HepG2 (cell line): ENCODE measurements around the gene TTC39C. TPM values are rescaled to one million over a fixed set of nuclear protein-coding genes. Genes with fewer than 3 reads are reported as not detected.

Source experiments
- ATAD3A ChIP-seq: sonication (generic); formaldehyde crosslinking; IDR thresholded peaks from 2 replicates; pipeline ENCODE4 v1.4.0; 2020; ENCODE audit warnings: missing genetic modification reagents
- ESRRA ChIP-seq: sonication (generic); formaldehyde crosslinking; IDR thresholded peaks from 2 replicates; pipeline ENCODE4 v1.5.1; 2020; ENCODE audit warnings: mild to moderate bottlenecking, low read depth, missing genetic modification reagents
- FOXA1 ChIP-seq, 2 experiments: fragments of 450-650 bp in 1 of 2; sonication (generic) in 1 of 2; formaldehyde crosslinking in 1 of 2; IDR thresholded peaks; 2 replicates each; pipeline versions ENCODE4 v1.4.0 to v1.6.1; 2016 to 2020; ENCODE audit warnings: missing genetic modification reagents in 1 of 2
- FOXK2 ChIP-seq: fragments of 450-650 bp; IDR thresholded peaks from 2 replicates; pipeline ENCODE4 v1.6.1; 2016
- HDAC1 ChIP-seq: sonication (generic); formaldehyde crosslinking; IDR thresholded peaks from 2 replicates; pipeline ENCODE4 v1.5.1; 2020; ENCODE audit warnings: mild to moderate bottlenecking, missing genetic modification reagents
- HMG20B ChIP-seq: conservative IDR thresholded peaks from 2 replicates; pipeline ENCODE4 v1.6.1; 2016; ENCODE audit warnings: missing genetic modification reagents, missing compliant biosample characterization
- HOXA5 ChIP-seq: sonication (generic); formaldehyde crosslinking; IDR thresholded peaks from 2 replicates; pipeline ENCODE4 v1.4.0; 2020; ENCODE audit warnings: missing genetic modification reagents
- NFE2L1 ChIP-seq: sonication (generic); formaldehyde crosslinking; IDR thresholded peaks from 2 replicates; pipeline ENCODE4 v1.4.0; 2020; ENCODE audit warnings: missing genetic modification reagents, mild to moderate bottlenecking, borderline replicate concordance
- NFYB ChIP-seq: sonication (generic); formaldehyde crosslinking; IDR thresholded peaks from 2 replicates; pipeline ENCODE4 v1.4.0; 2020; ENCODE audit warnings: missing genetic modification reagents
- RAD51 ChIP-seq: fragments of 450-650 bp; IDR thresholded peaks from 2 replicates; pipeline ENCODE4 v1.6.1; 2016; ENCODE audit warnings: borderline replicate concordance
- RFXANK ChIP-seq: IDR thresholded peaks from 2 replicates; pipeline ENCODE4 v1.6.1; 2016
- SYNCRIP ChIP-seq: fragments of 200-400 bp; formaldehyde crosslinking; IDR thresholded peaks from 2 replicates; pipeline ENCODE4 v1.6.1; 2018; ENCODE audit warnings: mild to moderate bottlenecking, low read depth, low read length; ENCODE audit not compliant: insufficient read depth
- TCF7 ChIP-seq: sonication (generic); IDR thresholded peaks from 2 replicates; pipeline ENCODE4 v1.6.1; 2016; ENCODE audit warnings: antibody characterized with exemption, low read depth
- ZBTB1 ChIP-seq: sonication (generic); formaldehyde crosslinking; IDR thresholded peaks from 2 replicates; pipeline ENCODE4 v1.4.0; 2020; ENCODE audit warnings: missing genetic modification reagents, borderline replicate concordance
- ZIK1 ChIP-seq: sonication (generic); formaldehyde crosslinking; IDR thresholded peaks from 2 replicates; pipeline ENCODE4 v1.5.0; 2020; ENCODE audit warnings: mild to moderate bottlenecking, low read depth, missing genetic modification reagents, borderline replicate concordance
- ZNF383 ChIP-seq: sonication (generic); formaldehyde crosslinking; IDR thresholded peaks from 2 replicates; pipeline ENCODE4 v1.4.0; 2020; ENCODE audit warnings: missing genetic modification reagents, mild to moderate bottlenecking, borderline replicate concordance
- ZNF530 ChIP-seq: sonication (generic); formaldehyde crosslinking; IDR thresholded peaks from 2 replicates; pipeline ENCODE4 v1.5.0; 2020; ENCODE audit warnings: low read depth, mild to moderate bottlenecking, missing genetic modification reagents
- ZNF547 ChIP-seq: sonication (generic); formaldehyde crosslinking; IDR thresholded peaks from 2 replicates; pipeline ENCODE4 v1.5.1; 2020; ENCODE audit warnings: mild to moderate bottlenecking, missing genetic modification reagents
- ZNF790 ChIP-seq: sonication (generic); formaldehyde crosslinking; IDR thresholded peaks from 2 replicates; pipeline ENCODE4 v1.8.0; 2022; ENCODE audit warnings: missing genetic modification reagents, mild to moderate bottlenecking, borderline replicate concordance
- ZNF839 ChIP-seq: sonication (generic); formaldehyde crosslinking; IDR thresholded peaks from 2 replicates; pipeline ENCODE4 v1.4.0; 2020; ENCODE audit warnings: missing genetic modification reagents, mild to moderate bottlenecking, borderline replicate concordance
- polyA plus RNA-seq, 8 experiments: library from polyadenylated mRNA; depleted of rRNA in 3 of 8; stranded (reverse) in 7 of 8; unstranded in 1 of 8; fragments of >200 nt; fragmentation: Illumina TruSeq in 4 of 8; extraction: Trizol in 4 of 8; gene quantifications; 2 replicates each; pipeline versions ENCODE4 v1.2.1 to v1.2.3, GENCODE V29; 2011 to 2016; ENCODE audit warnings: low read depth in 4 of 8, missing spikeins in 1 of 8, mixed read lengths in 1 of 8; ENCODE audit not compliant: insufficient read depth in 1 of 8
- total RNA-seq, 5 experiments: library from RNA; depleted of rRNA; stranded (reverse); fragments of >200 nt; fragmentation: Illumina TruSeq; extraction: Trizol; gene quantifications; 2 replicates each; pipeline ENCODE4 v1.2.3, GENCODE V29; 2016; ENCODE audit warnings: low read depth in 1 of 5
- TF ChIP-seq, protein P1 (sequence below): sonication (generic); formaldehyde crosslinking; IDR thresholded peaks from 2 replicates; pipeline ENCODE4 v1.8.0; 2022; ENCODE audit warnings: mild to moderate bottlenecking, missing genetic modification reagents; ENCODE audit not compliant: insufficient replicate concordance
- TF ChIP-seq, protein P2 (sequence below): IDR thresholded peaks from 2 replicates; pipeline ENCODE4 v1.6.1; 2016; ENCODE audit warnings: low read depth, borderline replicate concordance
- TF ChIP-seq, protein P3 (sequence below): IDR thresholded peaks from 2 replicates; pipeline ENCODE4 v1.6.1; 2016; ENCODE audit warnings: missing compliant biosample characterization, missing genetic modification reagents, borderline replicate concordance
- TF ChIP-seq, protein P4 (sequence below): sonication (generic); formaldehyde crosslinking; IDR thresholded peaks from 2 replicates; pipeline ENCODE4 v1.9.0; 2021; ENCODE audit warnings: missing genetic modification reagents, mild to moderate bottlenecking, borderline replicate concordance

Gene TTC39C
- total and polyA plus RNA-seq, 2 of the 13 experiments (the other 11 are each of a cell fraction or from before 2014, with no cell fraction given), result 19.1 to 25.9 TPM

DNA sequence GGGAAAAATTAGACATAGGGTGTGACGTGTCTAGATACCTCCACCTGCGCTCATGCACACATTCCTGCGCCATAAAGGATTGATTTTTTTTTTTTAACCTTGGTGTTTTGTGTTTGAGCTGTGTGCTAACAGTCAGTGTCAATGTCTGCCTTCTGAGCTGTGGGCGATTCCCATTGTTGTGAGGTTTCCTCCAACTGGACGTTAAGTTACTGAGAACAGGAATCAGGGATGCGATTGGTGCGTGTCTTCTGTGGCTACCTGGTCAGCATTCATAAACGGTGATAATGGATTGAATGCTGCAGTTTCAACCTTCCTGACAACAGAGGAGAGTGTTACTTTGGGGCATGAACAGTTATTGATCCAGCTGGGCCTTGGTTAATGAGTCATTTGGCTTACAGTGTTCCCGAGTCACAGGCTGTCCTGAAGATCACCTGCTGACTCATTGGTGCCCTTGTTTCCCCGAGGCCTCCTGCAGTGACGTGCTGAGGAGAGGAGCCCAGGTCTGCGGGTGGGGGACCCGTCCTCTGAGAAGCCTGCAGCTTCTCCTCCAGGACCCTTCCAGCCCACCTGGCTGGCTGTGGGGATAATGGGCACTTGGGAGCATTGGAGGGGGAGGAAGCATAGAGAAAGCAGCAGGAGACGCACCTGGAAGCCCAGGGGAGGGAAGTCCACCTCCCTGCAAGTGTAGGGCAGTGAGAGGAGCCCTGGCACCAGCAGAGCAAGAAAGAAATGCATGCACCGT is 98.5 kb downstream of the TTC39C start (continued):
- TF ChIP-seq, protein P1, sequence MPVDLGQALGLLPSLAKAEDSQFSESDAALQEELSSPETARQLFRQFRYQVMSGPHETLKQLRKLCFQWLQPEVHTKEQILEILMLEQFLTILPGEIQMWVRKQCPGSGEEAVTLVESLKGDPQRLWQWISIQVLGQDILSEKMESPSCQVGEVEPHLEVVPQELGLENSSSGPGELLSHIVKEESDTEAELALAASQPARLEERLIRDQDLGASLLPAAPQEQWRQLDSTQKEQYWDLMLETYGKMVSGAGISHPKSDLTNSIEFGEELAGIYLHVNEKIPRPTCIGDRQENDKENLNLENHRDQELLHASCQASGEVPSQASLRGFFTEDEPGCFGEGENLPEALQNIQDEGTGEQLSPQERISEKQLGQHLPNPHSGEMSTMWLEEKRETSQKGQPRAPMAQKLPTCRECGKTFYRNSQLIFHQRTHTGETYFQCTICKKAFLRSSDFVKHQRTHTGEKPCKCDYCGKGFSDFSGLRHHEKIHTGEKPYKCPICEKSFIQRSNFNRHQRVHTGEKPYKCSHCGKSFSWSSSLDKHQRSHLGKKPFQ (CRISPR knock-in tag), result no peak
- TF ChIP-seq FOXK2 (peak; percentile 38), NFE2L1 (peak; percentile 92), ZIK1 (CRISPR knock-in tag) (no peak), HMG20B (CRISPR knock-in tag) (0 out of 2 replicates have a peak, but pooled peaks have one; percentile 14), ESRRA (CRISPR knock-in tag) (peak; percentile 40; the same call in 1 of the 2 replicates), HDAC1 (CRISPR knock-in tag) (peak; percentile 83), RAD51 (no peak), ZNF530 (CRISPR knock-in tag) (no peak), ZNF790 (CRISPR knock-in tag) (no peak), TCF7 (peak; percentile 28; the same call in 1 of the 2 replicates), FOXA1 (IDR thresholded peaks at IDR 0.05) (0 out of 2 replicates have a peak, but pooled peaks have one; percentile 27), FOXA1 (CRISPR knock-in tag; IDR thresholded peaks at IDR 0.05) (peak; percentile 83; the same call in 1 of the 2 replicates), HOXA5 (no peak), ZBTB1 (no peak), SYNCRIP (no peak), NFYB (CRISPR knock-in tag) (peak; percentile 57), ZNF839 (CRISPR knock-in tag) (no peak), RFXANK (CRISPR knock-in tag) (no peak), ATAD3A (no peak), ZNF547 (no peak; the same call in 1 of the 2 replicates), ZNF383 (no peak)
- TF ChIP-seq, protein P2, sequence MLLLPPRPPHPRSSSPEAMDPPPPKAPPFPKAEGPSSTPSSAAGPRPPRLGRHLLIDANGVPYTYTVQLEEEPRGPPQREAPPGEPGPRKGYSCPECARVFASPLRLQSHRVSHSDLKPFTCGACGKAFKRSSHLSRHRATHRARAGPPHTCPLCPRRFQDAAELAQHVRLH (CRISPR knock-in tag), result 0 out of 2 replicates have a peak, but pooled peaks have one; percentile 66
- TF ChIP-seq, protein P3, sequence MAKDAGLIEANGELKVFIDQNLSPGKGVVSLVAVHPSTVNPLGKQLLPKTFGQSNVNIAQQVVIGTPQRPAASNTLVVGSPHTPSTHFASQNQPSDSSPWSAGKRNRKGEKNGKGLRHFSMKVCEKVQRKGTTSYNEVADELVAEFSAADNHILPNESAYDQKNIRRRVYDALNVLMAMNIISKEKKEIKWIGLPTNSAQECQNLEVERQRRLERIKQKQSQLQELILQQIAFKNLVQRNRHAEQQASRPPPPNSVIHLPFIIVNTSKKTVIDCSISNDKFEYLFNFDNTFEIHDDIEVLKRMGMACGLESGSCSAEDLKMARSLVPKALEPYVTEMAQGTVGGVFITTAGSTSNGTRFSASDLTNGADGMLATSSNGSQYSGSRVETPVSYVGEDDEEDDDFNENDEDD (CRISPR knock-in tag), result no peak
- TF ChIP-seq, protein P4, sequence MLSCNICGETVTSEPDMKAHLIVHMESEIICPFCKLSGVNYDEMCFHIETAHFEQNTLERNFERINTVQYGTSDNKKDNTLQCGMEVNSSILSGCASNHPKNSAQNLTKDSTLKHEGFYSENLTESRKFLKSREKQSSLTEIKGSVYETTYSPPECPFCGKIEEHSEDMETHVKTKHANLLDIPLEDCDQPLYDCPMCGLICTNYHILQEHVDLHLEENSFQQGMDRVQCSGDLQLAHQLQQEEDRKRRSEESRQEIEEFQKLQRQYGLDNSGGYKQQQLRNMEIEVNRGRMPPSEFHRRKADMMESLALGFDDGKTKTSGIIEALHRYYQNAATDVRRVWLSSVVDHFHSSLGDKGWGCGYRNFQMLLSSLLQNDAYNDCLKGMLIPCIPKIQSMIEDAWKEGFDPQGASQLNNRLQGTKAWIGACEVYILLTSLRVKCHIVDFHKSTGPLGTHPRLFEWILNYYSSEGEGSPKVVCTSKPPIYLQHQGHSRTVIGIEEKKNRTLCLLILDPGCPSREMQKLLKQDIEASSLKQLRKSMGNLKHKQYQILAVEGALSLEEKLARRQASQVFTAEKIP, result no peak
